Measurements from ENCODE around the gene NPL.

DNA sequence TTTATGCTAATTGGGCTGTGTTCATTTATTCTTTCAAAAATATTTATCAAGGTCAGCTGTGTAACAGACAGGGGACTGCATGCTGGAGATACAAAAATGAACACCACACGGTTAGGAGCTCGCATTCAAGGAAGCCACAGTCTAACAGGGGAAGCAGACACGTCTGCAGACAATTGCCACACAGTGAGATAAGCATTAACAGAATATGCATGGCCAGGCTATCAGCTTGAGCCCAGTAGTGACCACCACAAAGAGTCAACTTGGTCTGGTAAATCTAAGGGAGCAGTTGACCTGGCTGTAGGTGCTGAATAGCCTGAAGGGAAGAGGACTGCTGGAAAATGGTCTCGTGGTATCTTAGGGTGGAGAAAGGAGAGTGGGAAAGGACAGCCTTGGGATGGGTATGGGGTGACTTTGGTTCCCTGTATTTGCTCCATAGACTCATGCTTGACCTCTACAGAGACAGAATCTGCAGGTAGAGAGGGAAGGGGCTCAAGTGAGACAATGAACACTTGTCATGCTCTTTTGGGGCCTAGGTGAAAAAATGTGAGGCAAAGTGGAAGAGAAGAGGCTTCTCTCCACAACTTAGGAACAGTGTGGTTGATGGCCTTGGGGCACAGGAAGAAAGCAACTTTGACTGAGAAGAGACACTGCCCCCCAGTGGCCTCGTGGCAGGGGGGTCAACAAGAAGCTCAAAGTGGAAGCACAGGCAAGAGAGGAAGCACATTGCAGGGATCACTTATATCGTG, 7.6 kb upstream of the NPL start:
- no peak for TF ChIP-seq TAF1 (IDR thresholded peaks at IDR 0.05; ENCODE audit: borderline replicate concordance, low read depth, low read length)
- no peak for TF ChIP-seq POLR2A (IDR thresholded peaks at IDR 0.05; ENCODE audit: low read depth, low read length)

All from GM12892 (cell line).